ENCODE data around the gene TEAD1. TPM values are rescaled to one million over a fixed set of nuclear protein-coding genes. Genes with fewer than 3 reads are reported as not detected.

Gene TEAD1
- total RNA-seq, 3 donors from 2014 or later: 0.79 to 1.4 (median 0.90) TPM

DNA sequence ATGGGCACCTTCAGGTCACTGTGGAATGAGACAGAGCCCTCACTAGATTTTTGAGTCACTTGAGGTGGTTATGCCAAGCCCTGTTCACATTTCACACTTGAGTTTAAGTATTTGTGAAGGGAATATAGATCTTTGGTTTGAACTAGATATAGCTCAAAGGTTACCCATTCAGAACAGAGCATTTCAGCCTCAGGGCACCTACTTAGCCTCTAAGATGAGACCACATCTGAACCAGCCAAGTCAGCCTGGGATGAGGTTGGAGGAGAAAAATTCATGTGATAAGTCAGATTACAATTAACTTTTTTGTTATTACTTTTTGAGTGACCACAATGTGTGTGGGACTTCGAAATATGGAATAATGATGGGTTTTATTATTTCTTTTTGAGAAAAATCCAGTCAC lies 127.8 kb downstream of the TEAD1 start:
- H3K4me3 Mint-ChIP-seq: no peak overlapping the region

DNA sequence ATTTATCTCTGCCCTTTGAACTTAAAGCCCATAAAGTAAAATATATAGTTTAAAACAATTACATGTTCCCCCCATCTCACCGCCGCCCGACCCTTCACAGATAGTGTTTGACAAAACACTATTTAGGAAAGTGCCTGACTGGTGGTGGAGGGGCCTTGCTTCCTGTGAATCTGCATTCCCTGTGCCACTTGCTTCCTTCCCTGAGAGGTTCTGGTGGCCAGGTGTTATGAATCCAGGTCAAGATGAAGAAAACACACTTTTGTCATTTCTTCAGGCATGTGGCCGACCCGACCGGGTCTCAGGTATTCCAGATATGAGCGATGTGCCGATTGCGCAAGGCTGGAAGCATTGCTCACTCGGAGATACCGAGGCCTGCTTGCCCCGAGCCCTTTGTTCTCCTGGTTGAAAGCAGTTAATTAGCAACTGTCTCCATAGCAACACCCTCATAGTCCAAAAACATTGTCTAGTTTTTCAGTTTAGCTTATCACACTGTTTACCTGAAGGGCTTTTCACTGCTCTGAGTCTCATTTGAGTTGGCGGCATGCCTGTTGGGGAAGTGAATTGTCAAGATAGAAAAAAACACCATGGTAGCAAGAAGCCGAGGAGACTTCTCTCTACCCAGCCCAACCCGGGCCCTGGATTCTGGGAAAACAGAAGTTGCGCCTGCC lies 128.3 kb downstream of the TEAD1 start:
- ATAC-seq (no peak), DNase-seq (no peak)
- Mint-ChIP-seq H3K27me3 (ENCODE audit: low read depth) (peaks cover 34% of the 10 kb centered on the region), H3K4me1 (ENCODE audit: low read depth) (no peaks in the 10 kb centered on the region), H3K36me3 (ENCODE audit: insufficient read depth) (no peaks in the 10 kb centered on the region), H3K4me3 (no peak overlapping the region), H3K9me3 (no peaks in the 10 kb centered on the region)

More for the DNA sequence above, 127.8 kb downstream of the TEAD1 start:
- H3K4me1 Mint-ChIP-seq (ENCODE audit: low read depth): no peaks in the 10 kb centered on the region
- no peaks in the 10 kb centered on the region for H3K9me3 Mint-ChIP-seq
- ATAC-seq (no peak), DNase-seq (no peak)
- no peaks in the 10 kb centered on the region for H3K36me3 Mint-ChIP-seq (ENCODE audit: insufficient read depth)
- peaks cover 30% of the 10 kb centered on the region for H3K27me3 Mint-ChIP-seq (ENCODE audit: low read depth)

DNA sequence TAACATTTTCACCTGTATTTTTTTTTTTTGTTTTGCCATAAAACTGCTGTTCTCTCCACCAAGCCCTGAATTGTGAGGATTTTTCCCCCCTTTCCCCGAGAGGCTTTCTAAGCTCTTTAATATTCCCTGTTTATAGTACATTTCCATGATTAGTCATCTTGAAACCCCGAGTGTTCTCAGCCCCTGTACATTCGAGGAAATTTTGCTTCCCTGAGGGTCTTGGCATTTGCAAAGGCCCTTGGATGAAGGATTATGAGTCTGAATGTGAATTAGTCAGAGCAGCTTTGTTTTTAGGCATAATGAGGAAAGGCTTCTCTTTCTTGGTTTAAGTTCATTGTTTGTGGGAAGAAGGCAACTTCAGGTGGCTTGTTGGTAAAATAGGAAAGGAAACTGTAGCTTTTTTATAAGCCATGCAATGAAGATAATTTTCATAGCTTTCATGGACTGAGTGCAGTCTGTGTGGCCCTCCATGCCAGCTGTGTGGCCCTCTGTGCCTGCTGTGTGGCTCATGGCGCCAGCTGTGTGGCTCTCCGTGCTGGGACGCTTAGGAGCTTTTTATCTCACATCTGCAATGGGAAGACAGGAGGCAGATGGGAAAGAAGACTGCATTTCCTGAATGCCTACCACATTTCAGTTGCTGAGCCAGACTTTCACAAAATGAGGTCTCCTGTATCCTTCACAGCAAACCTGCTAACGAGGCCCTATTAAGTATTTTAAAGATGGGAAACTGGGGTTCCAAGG lies 129.0 kb downstream of the TEAD1 start:
- no peak for ATAC-seq
- Mint-ChIP-seq H3K27me3 (ENCODE audit: low read depth) (peaks cover 33% of the 10 kb centered on the region), H3K9me3 (no peaks in the 10 kb centered on the region), H3K4me1 (ENCODE audit: low read depth) (no peaks in the 10 kb centered on the region), H3K36me3 (ENCODE audit: insufficient read depth) (no peaks in the 10 kb centered on the region), H3K4me3 (no peak overlapping the region)
- no peak for DNase-seq

DNA sequence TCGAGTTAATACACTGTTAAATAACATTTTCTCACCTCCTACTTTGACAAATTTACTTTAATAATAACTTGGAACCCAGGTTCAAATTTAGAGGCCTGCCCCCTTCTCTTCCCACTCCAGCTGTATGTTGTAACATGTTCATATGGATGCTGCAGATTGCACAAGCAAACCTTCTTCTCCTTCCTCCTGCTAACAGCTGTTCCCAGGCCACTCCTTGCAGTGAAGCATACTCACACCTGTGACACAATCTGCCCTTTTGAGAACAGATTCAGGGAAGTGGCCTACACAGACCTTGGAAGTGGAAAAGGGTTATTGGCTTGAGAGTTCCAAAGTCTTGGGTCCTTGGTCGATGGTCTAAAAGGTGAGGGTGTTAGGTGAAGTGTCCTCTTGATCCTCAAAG lies 131.9 kb downstream of the TEAD1 start:
- Mint-ChIP-seq H3K4me1 (ENCODE audit: low read depth) (no peaks in the 10 kb centered on the region), H3K4me3 (no peak overlapping the region), H3K36me3 (ENCODE audit: insufficient read depth) (no peaks in the 10 kb centered on the region), H3K27me3 (ENCODE audit: low read depth) (peaks cover 22% of the 10 kb centered on the region), H3K9me3 (no peaks in the 10 kb centered on the region)
- no peak for ATAC-seq
- no peak for DNase-seq

DNA sequence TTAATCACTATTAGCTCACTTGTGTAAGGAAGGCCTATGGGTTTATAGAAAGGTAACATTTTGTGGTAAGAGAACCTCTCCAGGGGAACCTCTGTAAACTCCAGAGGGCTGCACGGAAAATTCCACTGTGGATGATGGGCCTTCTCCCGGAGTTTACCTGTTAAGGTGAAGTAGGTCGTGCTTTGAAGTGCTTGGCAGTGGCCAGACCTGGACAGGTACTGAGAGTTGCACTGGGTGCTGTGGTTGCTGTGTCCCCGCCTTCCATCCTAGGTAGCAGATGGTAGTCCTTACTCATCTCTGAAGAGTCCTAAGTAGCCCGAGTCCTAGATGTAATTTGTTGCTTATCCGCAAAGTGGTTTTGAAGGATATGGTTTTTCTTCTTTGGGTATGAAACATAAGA lies 133.4 kb downstream of the TEAD1 start:
- Mint-ChIP-seq H3K4me1 (ENCODE audit: low read depth) (no peaks in the 10 kb centered on the region), H3K36me3 (ENCODE audit: insufficient read depth) (no peaks in the 10 kb centered on the region), H3K9me3 (no peaks in the 10 kb centered on the region), H3K27me3 (ENCODE audit: low read depth) (peaks cover 22% of the 10 kb centered on the region), H3K4me3 (no peak overlapping the region)
- no peak for ATAC-seq
- no peak for DNase-seq

DNA sequence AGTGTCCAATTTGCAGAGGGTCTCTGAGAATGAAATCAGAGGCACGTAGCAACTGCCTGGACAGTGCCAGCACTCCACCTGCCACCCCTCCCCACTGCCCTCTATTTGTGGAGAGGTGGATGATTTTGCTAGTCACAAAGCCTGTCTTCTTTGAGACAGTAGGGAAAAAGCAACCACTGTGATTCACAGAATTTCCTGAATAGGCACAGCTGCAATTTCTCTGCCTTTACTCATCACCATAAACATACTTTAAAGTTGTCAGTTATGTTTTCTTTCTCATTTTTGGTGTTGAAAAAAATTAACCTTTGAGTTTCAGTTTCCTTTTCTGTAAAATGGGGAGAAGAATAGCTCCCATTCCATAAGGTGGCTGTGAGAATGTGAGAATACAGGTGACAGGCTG lies 134.3 kb downstream of the TEAD1 start:
- peaks cover 22% of the 10 kb centered on the region for H3K27me3 Mint-ChIP-seq (ENCODE audit: low read depth)
- H3K4me1 Mint-ChIP-seq (ENCODE audit: low read depth): no peaks in the 10 kb centered on the region
- no peak for ATAC-seq
- H3K4me3 Mint-ChIP-seq: no peak overlapping the region
- DNase-seq: no peak
- H3K36me3 Mint-ChIP-seq (ENCODE audit: insufficient read depth): no peaks in the 10 kb centered on the region
- H3K9me3 Mint-ChIP-seq: no peaks in the 10 kb centered on the region

DNA sequence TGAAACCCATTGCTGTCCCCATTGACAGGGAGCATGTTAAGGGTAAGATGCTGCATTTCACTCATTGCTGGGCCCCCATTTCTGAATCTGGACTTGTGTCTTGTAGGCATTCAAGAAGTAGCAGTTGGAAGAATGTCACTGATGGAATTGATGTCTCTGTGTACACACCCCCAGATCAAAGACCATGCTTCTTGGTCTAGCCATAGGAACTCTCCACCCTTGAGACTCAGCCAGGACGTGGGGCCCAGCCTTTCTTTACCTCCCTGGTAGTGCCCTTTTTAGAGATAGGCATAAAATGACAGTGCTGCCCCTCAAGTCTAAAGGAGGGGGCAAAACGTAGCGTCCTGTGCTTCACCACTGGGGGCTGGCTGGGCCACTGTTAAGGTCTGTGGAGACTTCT lies 135.1 kb downstream of the TEAD1 start:
- no peaks in the 10 kb centered on the region for H3K36me3 Mint-ChIP-seq (ENCODE audit: insufficient read depth)

DNA sequence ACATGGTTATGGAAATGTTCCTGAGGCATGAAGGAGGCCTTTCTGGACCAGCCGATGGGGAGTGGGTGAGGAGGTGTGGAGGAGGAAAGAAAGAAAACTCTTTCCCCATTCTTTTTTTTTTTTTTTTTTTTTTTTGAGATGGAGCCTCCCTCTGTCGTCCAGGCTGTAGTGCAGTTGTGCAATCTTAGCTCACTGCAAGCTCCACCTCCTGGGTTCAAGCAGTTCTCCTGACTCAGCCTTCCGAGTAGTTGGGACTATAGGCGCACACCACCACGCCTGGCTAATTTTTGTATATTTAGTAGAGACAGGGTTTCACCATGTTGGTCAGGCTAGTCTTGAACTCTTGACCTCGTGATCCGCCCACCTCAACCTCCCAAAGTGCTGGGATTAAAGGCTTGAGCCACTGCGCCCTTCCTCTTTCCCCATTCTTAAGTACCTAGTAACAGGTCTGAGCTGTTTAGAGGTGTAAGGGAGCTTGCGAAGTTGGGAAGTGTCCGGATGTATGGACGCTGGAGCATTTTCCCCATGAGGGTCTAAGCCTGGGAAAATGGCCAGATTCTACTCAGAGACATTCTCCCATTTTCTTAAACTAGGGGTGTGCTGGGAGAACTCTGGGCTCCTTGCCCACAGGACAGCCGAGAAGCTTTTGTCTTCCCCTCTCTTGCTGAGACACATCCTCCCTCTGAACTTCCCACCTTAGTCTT lies 135.8 kb downstream of the TEAD1 start:
- ATAC-seq (no peak), DNase-seq (no peak)
- Mint-ChIP-seq H3K27me3 (ENCODE audit: low read depth) (peaks cover 24% of the 10 kb centered on the region), H3K9me3 (no peaks in the 10 kb centered on the region), H3K4me1 (ENCODE audit: low read depth) (peaks cover 4% of the 10 kb centered on the region), H3K4me3 (no peak overlapping the region), H3K36me3 (ENCODE audit: insufficient read depth) (no peaks in the 10 kb centered on the region)

More for the DNA sequence above, 135.1 kb downstream of the TEAD1 start:
- DNase-seq (no peak), ATAC-seq (no peak)
- no peak overlapping the region for H3K4me3 Mint-ChIP-seq
- no peaks in the 10 kb centered on the region for H3K9me3 Mint-ChIP-seq
- H3K27me3 Mint-ChIP-seq (ENCODE audit: low read depth): peaks cover 23% of the 10 kb centered on the region
- H3K4me1 Mint-ChIP-seq (ENCODE audit: low read depth): peaks cover 1% of the 10 kb centered on the region

DNA sequence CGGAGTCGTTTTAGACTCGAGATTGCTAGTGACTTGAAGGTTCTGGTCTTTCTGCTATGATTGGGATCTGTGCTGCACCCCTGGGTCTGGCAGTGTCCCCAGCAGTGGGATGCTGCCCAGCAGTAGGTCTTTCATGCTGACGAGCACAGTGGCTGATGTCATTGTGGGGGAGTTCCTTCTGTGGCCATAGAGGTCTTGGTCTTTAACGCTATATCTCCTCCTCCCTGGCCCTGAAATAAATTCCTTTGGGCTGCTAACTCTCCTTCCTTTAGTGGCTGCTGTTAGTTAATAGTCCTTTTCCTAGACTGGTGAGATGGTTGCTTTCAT lies 136.3 kb downstream of the TEAD1 start:
- Mint-ChIP-seq H3K36me3 (ENCODE audit: insufficient read depth) (no peaks in the 10 kb centered on the region), H3K4me3 (no peak overlapping the region), H3K27me3 (ENCODE audit: low read depth) (peaks cover 21% of the 10 kb centered on the region), H3K4me1 (ENCODE audit: low read depth) (peaks cover 7% of the 10 kb centered on the region), H3K9me3 (no peaks in the 10 kb centered on the region)
- DNase-seq (no peak), ATAC-seq (no peak)

DNA sequence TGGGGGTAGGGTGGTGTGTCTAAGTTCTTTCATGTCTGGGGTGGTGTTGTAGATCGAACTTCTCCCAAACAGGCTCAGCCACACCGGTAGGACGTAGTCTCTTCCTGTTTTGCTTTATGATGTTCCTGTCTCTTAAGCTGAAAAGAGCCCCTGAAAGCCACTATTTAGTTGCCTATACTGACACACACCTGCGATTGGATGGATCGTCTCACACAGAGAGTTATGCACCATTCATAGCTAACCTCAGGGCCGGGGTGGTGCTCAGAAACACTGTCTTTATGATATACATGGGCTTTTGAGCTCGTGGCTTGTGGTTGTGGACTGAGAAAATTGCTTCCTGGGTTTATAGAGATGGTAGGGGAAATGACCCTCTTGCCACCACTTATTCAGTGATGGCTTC lies 137.6 kb downstream of the TEAD1 start:
- no peak for DNase-seq
- no peaks in the 10 kb centered on the region for H3K9me3 Mint-ChIP-seq
- H3K4me1 Mint-ChIP-seq (ENCODE audit: low read depth): peaks cover 7% of the 10 kb centered on the region
- H3K36me3 Mint-ChIP-seq (ENCODE audit: insufficient read depth): no peaks in the 10 kb centered on the region
- peaks cover 24% of the 10 kb centered on the region for H3K27me3 Mint-ChIP-seq (ENCODE audit: low read depth)
- no peak overlapping the region for H3K4me3 Mint-ChIP-seq
- no peak for ATAC-seq

DNA sequence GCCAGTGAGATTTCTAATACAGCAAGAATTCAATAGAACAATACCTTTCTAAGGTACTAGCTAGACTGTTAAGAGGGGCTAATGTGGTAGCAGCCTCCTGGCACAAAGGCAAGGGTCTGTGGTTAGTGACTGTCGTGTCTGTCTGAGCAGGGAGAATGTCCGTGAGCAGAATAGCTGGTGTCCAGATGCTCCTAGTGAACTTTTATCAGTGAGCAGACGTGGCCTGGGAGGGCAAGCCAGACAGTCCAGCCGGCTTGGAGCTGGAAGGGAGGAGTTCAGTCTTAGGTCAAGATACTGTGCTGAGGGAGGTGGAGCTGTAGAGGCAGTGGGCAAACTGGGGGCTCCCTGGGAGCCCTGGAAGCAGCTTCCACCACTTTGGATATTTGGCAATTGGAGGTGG lies 138.6 kb downstream of the TEAD1 start:
- Mint-ChIP-seq H3K4me1 (ENCODE audit: low read depth) (peaks cover 7% of the 10 kb centered on the region), H3K9me3 (no peaks in the 10 kb centered on the region), H3K36me3 (ENCODE audit: insufficient read depth) (no peaks in the 10 kb centered on the region), H3K27me3 (ENCODE audit: low read depth) (peaks cover 19% of the 10 kb centered on the region), H3K4me3 (no peak overlapping the region)
- DNase-seq: no peak
- ATAC-seq: no peak

DNA sequence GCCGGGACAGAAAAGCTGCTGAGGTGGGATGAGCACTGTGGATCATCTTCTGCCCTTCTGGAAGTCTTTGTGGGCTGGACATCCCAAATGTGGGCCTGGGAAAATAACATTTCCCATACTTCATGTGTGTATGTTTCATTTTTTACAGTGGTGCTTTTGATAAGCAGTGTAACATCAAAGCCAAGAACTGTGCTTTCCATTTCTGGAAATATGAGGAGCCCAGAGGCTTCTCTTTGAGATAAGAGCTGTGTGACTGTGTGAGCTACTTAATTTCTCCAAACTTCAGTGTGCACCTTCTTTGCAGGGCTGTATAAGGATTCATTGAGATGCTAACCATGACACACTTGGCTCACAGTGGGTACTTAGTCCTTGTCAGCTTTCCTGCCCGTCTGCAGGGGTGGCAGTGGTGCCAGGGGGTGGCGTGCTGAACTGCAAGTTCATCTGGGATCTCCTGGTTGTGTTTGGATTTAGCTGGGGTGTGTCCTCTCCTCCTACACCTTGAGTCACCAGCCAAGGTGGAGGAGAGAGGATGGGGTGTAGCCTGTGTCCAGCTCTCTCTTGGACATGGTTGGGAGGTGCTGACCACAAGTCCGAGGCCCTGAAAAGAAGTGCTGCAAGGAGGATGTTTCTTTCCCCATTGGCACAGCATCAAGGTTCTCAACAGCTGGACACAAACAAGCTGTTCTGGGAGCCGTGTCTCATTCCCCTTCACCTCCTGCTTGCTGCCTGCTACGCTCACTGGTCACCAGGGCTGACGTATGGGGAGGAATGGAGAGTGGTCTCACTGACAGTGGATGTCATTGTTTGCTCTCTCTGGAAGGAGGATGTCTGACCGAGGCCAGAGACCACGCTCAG lies 139.4 kb downstream of the TEAD1 start:
- peaks cover 7% of the 10 kb centered on the region for H3K4me1 Mint-ChIP-seq (ENCODE audit: low read depth)
- H3K27me3 Mint-ChIP-seq (ENCODE audit: low read depth): peaks cover 20% of the 10 kb centered on the region

DNA sequence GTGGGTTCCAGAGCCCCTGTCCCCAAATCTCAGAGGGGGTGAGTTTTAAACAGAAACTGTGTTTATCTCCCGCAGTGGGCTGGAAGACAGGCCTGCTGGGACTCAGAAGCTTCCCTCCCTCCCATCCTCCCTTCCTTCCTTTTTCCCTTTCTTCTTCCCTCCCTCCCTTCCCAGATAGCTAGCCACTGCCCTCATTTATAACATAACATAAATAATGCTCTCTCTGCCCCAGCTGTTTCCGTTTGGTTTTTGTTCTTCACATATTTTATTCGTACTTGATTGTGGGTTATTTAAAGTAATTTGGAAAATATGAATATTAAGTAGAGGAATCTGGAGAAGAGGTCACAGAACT lies 140.9 kb downstream of the TEAD1 start:
- ATAC-seq: no peak
- Mint-ChIP-seq H3K36me3 (ENCODE audit: insufficient read depth) (no peaks in the 10 kb centered on the region), H3K9me3 (no peaks in the 10 kb centered on the region), H3K4me3 (no peak overlapping the region), H3K27me3 (ENCODE audit: low read depth) (peaks cover 23% of the 10 kb centered on the region), H3K4me1 (ENCODE audit: low read depth) (peaks cover 7% of the 10 kb centered on the region)
- DNase-seq: no peak

More for the DNA sequence above, 139.4 kb downstream of the TEAD1 start:
- H3K4me3 Mint-ChIP-seq: no peak overlapping the region
- no peak for DNase-seq
- no peaks in the 10 kb centered on the region for H3K9me3 Mint-ChIP-seq
- no peaks in the 10 kb centered on the region for H3K36me3 Mint-ChIP-seq (ENCODE audit: insufficient read depth)
- no peak for ATAC-seq

DNA sequence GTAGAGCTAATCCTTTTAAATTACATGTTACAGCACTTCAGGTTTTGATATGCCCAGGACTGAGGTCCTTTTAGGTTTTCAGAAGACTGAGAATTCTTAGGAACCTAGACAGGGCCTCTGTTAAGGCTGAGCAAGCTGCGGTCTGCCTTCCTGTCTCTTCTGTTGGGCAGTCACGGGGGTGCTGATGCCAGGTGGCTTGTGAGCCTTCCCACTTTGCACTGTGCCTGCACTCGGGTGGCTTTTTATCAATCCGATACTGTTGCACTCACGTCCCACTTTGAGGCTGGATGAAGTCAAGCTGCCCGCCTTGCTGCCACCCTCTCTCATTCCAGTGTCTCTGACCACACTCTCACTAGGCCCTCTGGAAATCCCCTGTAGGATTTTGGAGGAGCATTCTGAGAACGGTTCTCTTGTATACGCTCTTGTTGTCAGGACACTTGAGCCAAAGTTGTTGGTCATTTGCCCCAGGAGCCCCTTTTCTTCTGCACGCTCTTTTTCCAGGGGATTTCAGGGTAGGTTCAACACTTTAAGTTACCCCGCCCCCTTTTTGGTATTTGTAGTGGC lies 141.8 kb downstream of the TEAD1 start:
- ATAC-seq: no peak
- Mint-ChIP-seq H3K27me3 (ENCODE audit: low read depth) (peaks cover 23% of the 10 kb centered on the region), H3K4me1 (ENCODE audit: low read depth) (peaks cover 7% of the 10 kb centered on the region), H3K9me3 (no peaks in the 10 kb centered on the region), H3K4me3 (no peak overlapping the region), H3K36me3 (ENCODE audit: insufficient read depth) (no peaks in the 10 kb centered on the region)
- DNase-seq: no peak
